ENCODE results near the gene RNF2. TPM values are rescaled to one million over a fixed set of nuclear protein-coding genes. Genes with fewer than 3 reads are reported as not detected.

Gene RNF2
- total and polyA plus RNA-seq, 2 donors (not counting 3 experiments of a cell fraction or from before 2014, with no cell fraction given): 13.6 to 30.6 TPM

DNA sequence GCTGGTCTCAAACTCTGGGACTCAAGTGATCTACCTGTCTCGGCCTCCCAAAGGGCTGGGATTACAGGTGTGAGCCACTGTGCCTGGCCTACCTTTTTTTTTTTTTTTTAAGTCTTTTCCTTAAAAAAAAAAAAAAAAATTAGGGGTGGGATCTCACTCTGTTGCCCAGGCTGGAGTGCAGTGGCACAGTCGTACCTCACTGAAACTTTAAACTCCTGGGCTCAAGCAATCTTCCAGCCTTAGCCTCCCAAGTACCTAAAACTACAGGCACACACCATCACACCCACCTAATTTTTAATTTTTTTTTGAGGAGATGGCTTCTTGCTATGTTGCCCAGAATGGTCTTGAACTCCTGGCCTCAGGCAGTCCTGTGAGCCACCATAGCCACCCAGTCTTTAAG is 38.5 kb downstream of the RNF2 start:
- Histone ChIP-seq H3K27me3 (ENCODE audit: control insufficient read depth in 2 of 2, insufficient read depth in 2 of 2, low read length in 2 of 2) (no peaks in the 10 kb centered on the region), H2AFZ (ENCODE audit: low read depth, low read length) (no peak overlapping the region), H3K4me2 (ENCODE audit: insufficient read depth, low read length) (no peak overlapping the region), H3K9me3 (replicated peaks; ENCODE audit: control insufficient read depth, insufficient read depth, low read length) (no peaks in the 10 kb centered on the region), H3K36me3 (ENCODE audit: control insufficient read depth in 2 of 2, extremely low read depth in 1 of 2, insufficient read depth in 2 of 2, low read length in 2 of 2) (no peaks in the 10 kb centered on the region), H3K27ac (ENCODE audit: insufficient read depth, low read depth, low read length) (no peak overlapping the region), H3K4me1 (ENCODE audit: control insufficient read depth, extremely low read depth, insufficient read depth, low read length) (no peaks in the 10 kb centered on the region), H4K20me1 (replicated peaks; ENCODE audit: control insufficient read depth, extremely low read depth, insufficient read depth, low read length) (peaks cover 2% of the 10 kb centered on the region), H3K4me3 (replicated peaks in 1 of 3; ENCODE audit: insufficient read depth in 1 of 3, low read depth in 1 of 3, low read length in 3 of 3) (no peak overlapping the region), H3K9me1 (replicated peaks; ENCODE audit: control insufficient read depth, extremely low read depth, insufficient read depth, low read length) (no peaks in the 10 kb centered on the region), H3K79me2 (ENCODE audit: control insufficient read depth, insufficient read depth, low read length) (peaks cover 53% of the 10 kb centered on the region), H3K9ac (replicated peaks; ENCODE audit: extremely low read depth, insufficient read depth, low read length) (no peak overlapping the region)
- FAIRE-seq (no peak), DNase-seq (ENCODE audit: low read depth, low spot score) (no peak)
- no TSS peak for BruUV-seq (replicated peaks)
- intact Hi-C loops (cut with micrococcal nuclease) (no loop called here), dilution Hi-C loops (cut with MboI; ENCODE audit: extremely low pct_ligation_motif_present, low sequenced_read_pairs) (no loop called here)
- POLR2A ChIA-PET: no interaction called here
- TF ChIP-seq POLR2AphosphoS5 (IDR thresholded peaks at IDR 0.05; ENCODE audit: insufficient read depth, low read depth, low read length): no peak
- no peak for TF ChIP-seq EZH2 (IDR thresholded peaks at IDR 0.05; ENCODE audit: borderline replicate concordance, low read depth, low read length, severe bottlenecking)
- no peak for TF ChIP-seq MYC (IDR thresholded peaks at IDR 0.05; ENCODE audit: low read depth, low read length)
- TF ChIP-seq, protein P1, sequence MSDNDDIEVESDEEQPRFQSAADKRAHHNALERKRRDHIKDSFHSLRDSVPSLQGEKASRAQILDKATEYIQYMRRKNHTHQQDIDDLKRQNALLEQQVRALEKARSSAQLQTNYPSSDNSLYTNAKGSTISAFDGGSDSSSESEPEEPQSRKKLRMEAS (IDR thresholded peaks at IDR 0.05; ENCODE audit: insufficient read depth, insufficient read length): no peak
- no peak for TF ChIP-seq POLR2A (IDR thresholded peaks at IDR 0.05; ENCODE audit: low read depth, low read length)
- TF ChIP-seq CTCF (IDR thresholded peaks at IDR 0.05; ENCODE audit: extremely low read depth in 1 of 2, insufficient read depth in 1 of 2, low read depth in 1 of 2, low read length in 2 of 2): no peak
- TF ChIP-seq GATA2 (IDR thresholded peaks at IDR 0.05; ENCODE audit: insufficient read depth, insufficient read length, low read depth, low read length): no peak
- no peak for TF ChIP-seq FOS (IDR thresholded peaks at IDR 0.05; ENCODE audit: borderline replicate concordance, insufficient read depth, low read length)
- TF ChIP-seq JUN (IDR thresholded peaks at IDR 0.05; ENCODE audit: borderline replicate concordance, insufficient read depth, insufficient read length, low read depth): no peak
- CTCF ChIA-PET: interaction anchor here (1.0 to 1.4 kb wide), 2 partner anchors 85 to 86 kb away, joined by 3 to 4 read pairs; no protein-coding TSS in a partner anchor
